ENCODE measurements around the gene ACVR1B. TPM values are rescaled to one million over a fixed set of nuclear protein-coding genes. Genes with fewer than 3 reads are reported as not detected.

Gene ACVR1B
- total and polyA plus RNA-seq, 9 of the 15 experiments (the other 6 are each of a cell fraction or from before 2014, with no cell fraction given): 0.97 to 15.1 (median 6.8) TPM

DNA sequence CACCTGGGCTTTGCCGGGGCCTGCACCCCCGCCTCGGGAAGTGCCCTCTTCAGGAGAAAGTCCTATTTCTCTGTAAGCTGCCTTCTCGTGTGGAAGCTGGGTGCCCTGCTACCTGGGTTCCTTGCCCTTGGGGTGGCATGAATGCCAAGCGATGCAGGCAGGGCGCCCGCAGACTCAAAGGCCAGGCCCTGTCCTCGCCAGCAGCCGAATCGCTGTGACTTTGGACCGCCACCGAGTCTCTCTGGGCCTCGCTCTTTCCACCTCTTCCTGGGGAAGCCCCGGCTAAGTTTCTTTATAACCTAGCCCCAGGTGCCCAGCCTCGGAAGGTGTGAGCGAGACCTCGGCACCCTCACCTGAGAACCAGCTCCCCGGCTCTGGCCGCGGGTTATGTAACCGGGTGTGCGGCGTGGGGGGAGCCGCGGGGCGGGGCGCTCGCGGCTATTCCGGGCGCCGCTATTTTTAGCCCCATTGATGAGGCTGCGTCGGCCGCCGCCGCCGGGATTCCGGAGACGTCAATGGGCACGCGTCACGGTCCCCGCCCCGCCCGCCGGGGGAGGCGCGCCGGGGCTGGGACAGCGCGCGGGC is 85.2 kb downstream of the ACVR1B start (continued):
- TF ChIP-seq, protein P1, sequence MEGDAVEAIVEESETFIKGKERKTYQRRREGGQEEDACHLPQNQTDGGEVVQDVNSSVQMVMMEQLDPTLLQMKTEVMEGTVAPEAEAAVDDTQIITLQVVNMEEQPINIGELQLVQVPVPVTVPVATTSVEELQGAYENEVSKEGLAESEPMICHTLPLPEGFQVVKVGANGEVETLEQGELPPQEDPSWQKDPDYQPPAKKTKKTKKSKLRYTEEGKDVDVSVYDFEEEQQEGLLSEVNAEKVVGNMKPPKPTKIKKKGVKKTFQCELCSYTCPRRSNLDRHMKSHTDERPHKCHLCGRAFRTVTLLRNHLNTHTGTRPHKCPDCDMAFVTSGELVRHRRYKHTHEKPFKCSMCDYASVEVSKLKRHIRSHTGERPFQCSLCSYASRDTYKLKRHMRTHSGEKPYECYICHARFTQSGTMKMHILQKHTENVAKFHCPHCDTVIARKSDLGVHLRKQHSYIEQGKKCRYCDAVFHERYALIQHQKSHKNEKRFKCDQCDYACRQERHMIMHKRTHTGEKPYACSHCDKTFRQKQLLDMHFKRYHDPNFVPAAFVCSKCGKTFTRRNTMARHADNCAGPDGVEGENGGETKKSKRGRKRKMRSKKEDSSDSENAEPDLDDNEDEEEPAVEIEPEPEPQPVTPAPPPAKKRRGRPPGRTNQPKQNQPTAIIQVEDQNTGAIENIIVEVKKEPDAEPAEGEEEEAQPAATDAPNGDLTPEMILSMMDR (IDR thresholded peaks at IDR 0.05 in 2 of 3, conservative IDR thresholded peaks at IDR 0.05 in 1 of 3; ENCODE audit: insufficient read depth in 2 of 3, low read depth in 1 of 3, low read length in 3 of 3): no peak
- TF ChIP-seq ZNF76 (CRISPR knock-in tag; IDR thresholded peaks at IDR 0.05; ENCODE audit: borderline replicate concordance) (no peak), TSC22D4 (tag; IDR thresholded peaks at IDR 0.05) (no peak), SIRT6 (IDR thresholded peaks at IDR 0.05; ENCODE audit: low read depth, low read length) (no peak), ZNF586 (CRISPR knock-in tag; conservative IDR thresholded peaks at IDR 0.05) (no peak), DPF2 (IDR thresholded peaks at IDR 0.05) (no peak; the same call in 1 of the 2 replicates), GATAD2A (IDR thresholded peaks at IDR 0.05) (no peak), ZNF77 (CRISPR knock-in tag; IDR thresholded peaks at IDR 0.05) (no peak), PYGO2 (tag; IDR thresholded peaks at IDR 0.05) (no peak), ZNF316 (IDR thresholded peaks at IDR 0.05) (no peak), FOXK2 (conservative IDR thresholded peaks at IDR 0.05 in 1 of 2, IDR thresholded peaks at IDR 0.05 in 1 of 2; ENCODE audit: low read depth in 2 of 2) (0 out of 4 replicates have a peak, but pooled peaks of 1 of the 2 experiments have one; percentile 27), ZNF354B (CRISPR knock-in tag; IDR thresholded peaks at IDR 0.05) (no peak), CBX1 (IDR thresholded peaks at IDR 0.05; ENCODE audit: low read depth) (no peak), ARNT (IDR thresholded peaks at IDR 0.05) (no peak)
- TF ChIP-seq, protein P2, sequence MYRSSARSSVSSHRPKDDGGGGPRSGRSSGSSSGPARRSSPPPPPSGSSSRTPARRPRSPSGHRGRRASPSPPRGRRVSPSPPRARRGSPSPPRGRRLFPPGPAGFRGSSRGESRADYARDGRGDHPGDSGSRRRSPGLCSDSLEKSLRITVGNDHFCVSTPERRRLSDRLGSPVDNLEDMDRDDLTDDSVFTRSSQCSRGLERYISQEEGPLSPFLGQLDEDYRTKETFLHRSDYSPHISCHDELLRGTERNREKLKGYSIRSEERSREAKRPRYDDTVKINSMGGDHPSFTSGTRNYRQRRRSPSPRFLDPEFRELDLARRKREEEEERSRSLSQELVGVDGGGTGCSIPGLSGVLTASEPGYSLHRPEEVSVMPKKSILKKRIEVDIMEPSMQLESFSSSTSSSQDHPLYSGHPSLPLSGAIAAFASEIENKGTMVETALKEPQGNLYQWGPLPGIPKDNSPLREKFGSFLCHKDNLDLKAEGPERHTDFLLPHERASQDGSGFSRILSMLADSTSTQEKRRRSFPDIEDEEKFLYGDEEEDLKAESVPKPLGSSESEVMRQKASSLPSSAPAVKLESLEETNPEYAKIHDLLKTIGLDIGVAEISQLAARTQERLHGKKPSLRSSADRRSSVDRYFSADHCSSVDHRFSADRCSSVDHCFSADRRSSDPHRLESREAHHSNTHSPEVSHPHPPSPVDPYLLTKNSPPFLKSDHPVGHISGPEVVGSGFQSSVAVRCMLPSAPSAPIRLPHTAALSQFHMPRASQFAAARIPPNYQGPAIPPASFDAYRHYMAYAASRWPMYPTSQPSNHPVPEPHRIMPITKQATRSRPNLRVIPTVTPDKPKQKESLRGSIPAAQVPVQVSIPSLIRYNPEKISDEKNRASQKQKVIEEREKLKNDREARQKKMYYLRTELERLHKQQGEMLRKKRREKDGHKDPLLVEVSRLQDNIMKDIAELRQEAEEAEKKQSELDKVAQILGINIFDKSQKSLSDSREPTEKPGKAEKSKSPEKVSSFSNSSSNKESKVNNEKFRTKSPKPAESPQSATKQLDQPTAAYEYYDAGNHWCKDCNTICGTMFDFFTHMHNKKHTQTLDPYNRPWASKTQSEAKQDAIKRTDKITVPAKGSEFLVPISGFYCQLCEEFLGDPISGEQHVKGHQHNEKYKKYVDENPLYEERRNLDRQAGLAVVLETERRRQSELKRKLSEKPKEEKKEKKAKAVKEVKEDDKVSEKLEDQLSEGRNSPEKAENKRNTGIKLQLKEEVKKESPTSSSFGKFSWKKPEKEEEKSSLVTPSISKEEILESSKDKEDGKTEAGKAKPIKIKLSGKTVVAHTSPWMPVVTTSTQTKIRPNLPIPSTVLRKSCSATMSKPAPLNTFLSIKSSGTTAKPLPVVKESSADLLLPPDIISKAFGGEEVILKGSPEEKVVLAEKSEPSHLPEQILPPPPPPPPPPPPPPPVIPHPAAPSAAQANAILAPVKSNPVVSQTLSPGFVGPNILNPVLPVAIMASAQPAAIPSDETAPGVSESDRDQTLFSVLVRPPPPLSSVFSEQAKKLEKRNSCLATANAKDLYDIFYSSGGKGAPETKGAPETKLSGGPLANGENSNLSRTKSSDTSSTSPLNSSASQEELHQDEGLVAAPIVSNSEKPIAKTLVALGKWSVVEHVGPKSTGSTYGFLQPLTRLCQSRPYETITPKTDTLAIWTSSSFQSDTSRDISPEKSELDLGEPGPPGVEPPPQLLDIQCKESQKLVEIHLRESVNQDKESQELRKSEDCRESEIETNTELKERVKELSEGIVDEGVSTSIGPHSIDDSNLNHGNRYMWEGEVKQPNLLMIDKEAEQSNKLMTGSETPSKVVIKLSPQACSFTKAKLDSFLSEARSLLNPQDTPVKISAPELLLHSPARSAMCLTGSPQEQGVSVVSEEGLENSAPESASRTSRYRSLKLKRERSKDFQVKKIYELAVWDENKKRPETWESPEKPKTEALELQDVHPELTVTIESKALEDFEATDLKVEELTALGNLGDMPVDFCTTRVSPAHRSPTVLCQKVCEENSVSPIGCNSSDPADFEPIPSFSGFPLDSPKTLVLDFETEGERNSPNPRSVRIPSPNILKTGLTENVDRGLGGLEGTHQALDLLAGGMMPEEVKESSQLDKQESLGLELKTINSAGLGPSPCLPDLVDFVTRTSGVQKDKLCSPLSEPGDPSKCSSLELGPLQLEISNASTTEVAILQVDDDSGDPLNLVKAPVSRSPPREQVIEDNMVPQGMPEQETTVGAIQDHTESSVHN (IDR thresholded peaks at IDR 0.05; ENCODE audit: borderline replicate concordance in 1 of 2, low read depth in 1 of 2): no peak
- TF ChIP-seq, protein P3, sequence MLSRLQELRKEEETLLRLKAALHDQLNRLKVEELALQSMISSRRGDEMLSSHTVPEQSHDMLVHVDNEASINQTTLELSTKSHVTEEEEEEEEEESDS (CRISPR knock-in tag; IDR thresholded peaks at IDR 0.05): no peak
- TF ChIP-seq, protein P4, sequence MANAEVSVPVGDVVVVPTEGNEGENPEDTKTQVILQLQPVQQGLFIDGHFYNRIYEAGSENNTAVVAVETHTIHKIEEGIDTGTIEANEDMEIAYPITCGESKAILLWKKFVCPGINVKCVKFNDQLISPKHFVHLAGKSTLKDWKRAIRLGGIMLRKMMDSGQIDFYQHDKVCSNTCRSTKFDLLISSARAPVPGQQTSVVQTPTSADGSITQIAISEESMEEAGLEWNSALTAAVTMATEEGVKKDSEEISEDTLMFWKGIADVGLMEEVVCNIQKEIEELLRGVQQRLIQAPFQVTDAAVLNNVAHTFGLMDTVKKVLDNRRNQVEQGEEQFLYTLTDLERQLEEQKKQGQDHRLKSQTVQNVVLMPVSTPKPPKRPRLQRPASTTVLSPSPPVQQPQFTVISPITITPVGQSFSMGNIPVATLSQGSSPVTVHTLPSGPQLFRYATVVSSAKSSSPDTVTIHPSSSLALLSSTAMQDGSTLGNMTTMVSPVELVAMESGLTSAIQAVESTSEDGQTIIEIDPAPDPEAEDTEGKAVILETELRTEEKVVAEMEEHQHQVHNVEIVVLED (CRISPR knock-in tag; IDR thresholded peaks at IDR 0.05): no peak
